GM03348 (cell line): Measurements from ENCODE around the gene EPHA8.
A peak's percentile ranks its signal among the peaks of the same experiment; 100 is the strongest.

Experiments used
- DNase-seq: peaks from one replicate; pipeline ENCODE4 v3.0.0; 2012; ENCODE audit warnings: low spot score

EPHA8 gene

DNA sequence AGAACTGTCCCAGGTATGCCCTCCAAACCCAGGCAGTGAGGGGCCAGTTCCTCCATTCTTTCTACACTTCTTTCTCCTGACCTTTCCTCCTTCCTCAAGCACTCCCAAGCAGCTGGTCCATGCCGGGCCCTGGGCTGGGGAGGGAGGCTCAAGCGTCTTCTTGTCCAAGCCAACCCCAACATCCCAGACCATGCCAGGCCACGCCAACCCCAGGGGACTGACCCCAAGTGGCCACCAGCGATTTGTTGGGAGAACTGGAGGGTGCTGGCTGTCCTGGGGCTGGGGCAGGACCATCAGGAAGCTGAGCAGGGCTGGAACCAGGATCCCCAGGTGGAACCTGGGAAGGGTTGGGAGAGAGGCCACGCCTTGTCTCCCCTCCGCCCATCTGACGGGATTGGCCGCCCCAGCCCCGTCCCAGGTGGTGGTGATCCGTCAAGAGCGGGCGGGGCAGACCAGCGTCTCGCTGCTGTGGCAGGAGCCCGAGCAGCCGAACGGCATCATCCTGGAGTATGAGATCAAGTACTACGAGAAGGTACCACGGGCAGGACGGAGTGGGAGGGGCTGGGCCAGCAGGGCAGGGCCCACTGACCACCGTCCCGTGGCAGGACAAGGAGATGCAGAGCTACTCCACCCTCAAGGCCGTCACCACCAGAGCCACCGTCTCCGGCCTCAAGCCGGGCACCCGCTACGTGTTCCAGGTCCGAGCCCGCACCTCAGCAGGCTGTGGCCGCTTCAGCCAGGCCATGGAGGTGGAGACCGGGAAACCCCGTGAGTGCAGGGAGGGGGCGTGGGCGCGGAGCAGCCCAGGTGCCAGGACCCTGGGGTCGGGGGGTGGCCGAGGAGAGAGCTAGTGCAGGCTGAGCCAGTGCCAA is 29.9 kb downstream of the EPHA8 start:
- no peak for DNase-seq

DNA sequence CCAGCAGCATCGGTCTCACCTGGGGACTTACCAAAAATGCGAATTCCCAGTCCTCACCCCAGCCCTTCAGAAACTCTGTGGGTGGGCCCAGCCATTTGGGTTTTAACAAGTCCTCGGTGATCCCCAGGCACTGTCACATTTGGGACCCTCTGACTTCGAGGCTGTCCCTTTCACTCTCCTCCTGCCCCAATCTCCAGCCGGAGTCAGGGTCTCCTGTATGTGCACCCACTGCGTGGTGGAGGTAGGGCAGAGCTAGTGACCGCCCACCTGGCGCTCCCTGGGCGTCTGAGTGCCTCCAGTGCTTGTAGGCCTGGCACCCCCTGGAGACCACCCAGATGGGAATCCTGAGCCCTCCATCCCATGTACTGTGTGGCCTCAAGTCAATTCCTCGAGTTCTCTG is 31.1 kb downstream of the EPHA8 start:
- DNase-seq: no peak

GRCh38 chr1:22595108-22595507 is 31.8 kb downstream of the EPHA8 start:
- DNase-seq: no peak

GRCh38 chr1:22597301-22597965 is 34.1 kb downstream of the EPHA8 start:
- no peak for DNase-seq

- DNase-seq: no peak
These were observed 34.7 kb downstream of the EPHA8 start for GRCh38 chr1:22597996-22598395.

GRCh38 chr1:22598736-22599135 is 35.4 kb downstream of the EPHA8 start:
- DNase-seq: no peak

DNA sequence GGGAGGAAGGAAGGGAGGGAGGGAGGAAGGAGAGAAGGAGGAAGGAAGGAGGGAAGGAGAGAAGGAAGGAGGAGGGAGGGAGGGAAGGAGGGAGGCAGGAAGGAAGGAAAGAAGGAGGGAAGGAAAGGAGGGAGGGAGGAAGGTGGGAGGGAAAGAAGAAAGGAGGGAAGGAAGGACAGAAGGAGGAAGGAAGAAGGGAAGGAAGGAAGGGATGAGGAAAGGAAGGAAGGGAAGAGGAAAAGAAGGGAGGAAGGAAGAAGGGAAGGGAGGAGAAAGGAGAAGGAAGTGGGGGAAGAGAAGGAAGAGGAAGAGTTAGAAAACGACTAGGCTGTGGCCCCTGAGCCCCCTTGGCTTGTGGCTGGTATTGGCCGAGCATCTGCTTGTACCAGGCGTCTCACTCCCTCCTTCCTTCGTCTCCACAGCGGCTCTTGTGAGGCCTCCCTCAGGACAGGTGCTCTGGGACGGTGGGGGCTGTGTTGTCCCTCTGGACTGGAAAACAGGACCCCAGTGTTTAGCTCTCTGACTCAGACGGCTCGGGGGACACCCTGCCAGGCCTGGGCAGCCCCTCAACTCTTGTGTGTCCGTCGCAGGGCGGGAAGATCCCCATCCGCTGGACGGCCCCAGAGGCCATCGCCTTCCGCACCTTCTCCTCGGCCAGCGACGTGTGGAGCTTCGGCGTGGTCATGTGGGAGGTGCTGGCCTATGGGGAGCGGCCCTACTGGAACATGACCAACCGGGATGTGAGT is 37.0 kb downstream of the EPHA8 start:
- DNase-seq: no peak

DNA sequence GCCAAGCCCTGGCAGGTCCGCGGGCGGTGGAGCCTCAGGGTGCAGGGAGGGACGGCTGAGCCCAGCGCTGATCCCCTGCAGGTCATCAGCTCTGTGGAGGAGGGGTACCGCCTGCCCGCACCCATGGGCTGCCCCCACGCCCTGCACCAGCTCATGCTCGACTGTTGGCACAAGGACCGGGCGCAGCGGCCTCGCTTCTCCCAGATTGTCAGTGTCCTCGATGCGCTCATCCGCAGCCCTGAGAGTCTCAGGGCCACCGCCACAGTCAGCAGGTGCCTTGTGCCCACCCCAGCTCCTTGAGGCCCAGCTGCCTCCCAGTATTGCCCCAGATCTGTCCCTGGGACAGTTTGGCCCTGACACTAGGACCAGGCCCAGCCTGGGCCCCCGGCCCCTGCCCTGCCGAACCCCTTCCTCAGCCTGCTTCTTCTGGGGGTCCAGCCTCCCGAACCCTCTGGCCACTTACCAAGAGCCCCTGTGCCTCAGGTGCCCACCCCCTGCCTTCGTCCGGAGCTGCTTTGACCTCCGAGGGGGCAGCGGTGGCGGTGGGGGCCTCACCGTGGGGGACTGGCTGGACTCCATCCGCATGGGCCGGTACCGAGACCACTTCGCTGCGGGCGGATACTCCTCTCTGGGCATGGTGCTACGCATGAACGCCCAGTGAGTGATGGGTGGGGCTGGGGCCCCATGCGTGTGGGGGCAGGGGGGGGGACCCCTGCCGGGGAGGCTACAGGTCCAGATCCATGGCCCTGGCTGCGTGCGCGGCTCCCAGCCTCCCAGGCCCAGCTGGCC is 37.7 kb downstream of the EPHA8 start:
- no peak for DNase-seq

- DNase-seq: no peak
These were observed 38.3 kb downstream of the EPHA8 start for GRCh38 chr1:22601610-22602009.

- DNase-seq: no peak
These were observed 38.9 kb downstream of the EPHA8 start for GRCh38 chr1:22602060-22602740.

- no peak for DNase-seq
These were observed 42.9 kb downstream of the EPHA8 start for GRCh38 chr1:22606161-22606560.

DNA sequence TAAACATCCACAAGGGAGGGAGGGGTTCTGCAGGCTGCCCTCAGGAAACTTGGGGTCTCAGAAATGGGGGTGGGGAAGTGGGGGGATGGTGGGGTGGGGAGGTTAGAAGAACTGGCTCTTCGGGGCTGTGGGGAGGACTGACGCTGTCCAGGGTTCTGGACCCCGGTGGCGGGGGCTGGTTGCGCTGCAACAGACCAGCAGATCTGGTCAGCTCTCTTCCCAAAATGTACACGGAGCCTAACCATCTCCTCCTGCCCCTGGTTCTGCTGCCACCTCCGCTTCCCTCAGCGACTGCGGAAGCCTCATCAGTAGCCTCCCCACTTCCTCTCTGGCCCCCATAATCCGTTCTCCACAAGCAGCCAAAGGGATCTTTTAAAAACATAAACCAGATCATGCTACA is 43.9 kb downstream of the EPHA8 start:
- DNase-seq: peak; percentile 58

- DNase-seq: no peak
These were observed 45.1 kb downstream of the EPHA8 start for GRCh38 chr1:22608361-22608760.

DNA sequence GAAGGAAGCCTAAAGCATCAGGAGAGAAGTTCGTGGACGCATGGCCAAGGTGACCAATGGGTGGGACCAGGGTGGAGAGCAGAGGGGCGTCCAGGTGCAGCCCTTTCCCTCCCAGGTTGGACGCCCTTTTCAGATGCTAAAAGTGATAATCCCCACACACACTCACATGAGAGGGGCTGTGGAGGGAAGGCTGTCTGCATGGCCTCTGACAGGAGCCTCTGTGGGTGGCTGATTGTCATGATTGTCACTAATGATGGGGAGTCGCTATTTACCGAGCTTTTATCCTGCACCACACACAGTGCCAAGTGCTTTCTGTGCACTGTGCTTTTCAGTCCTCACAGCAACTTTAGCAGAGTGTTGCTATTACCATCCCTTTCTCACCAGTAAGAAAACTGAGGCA is 46.0 kb downstream of the EPHA8 start:
- no peak for DNase-seq

DNA sequence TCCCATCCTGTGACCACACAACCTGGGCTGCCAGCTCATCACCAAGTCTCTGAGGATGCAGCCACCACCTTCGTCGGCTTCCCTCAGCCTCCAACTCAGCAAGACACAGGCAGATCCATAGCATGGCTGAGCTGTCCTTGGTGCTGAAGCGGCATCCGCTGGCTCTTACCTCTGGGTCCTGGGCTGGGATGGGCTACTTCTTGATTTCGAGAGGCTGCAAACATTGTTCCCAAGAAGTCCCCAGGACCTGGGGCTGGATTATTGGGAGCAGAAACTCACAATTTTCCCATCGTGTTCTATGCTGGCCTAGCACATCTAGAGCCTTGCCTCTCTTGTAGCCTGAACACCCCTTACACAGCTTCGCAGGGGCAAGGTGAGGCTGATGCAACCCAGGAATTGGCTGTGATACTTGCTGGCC is 48.2 kb downstream of the EPHA8 start:
- DNase-seq: peak; percentile 64

GRCh38 chr1:22612671-22613571 is 49.6 kb downstream of the EPHA8 start:
- DNase-seq: no peak

- no peak for DNase-seq
These were observed 50.3 kb downstream of the EPHA8 start for GRCh38 chr1:22613572-22613918.

- DNase-seq: no peak
These were observed 50.7 kb downstream of the EPHA8 start for GRCh38 chr1:22613951-22614350.

- DNase-seq: no peak
These were observed 52.6 kb downstream of the EPHA8 start for GRCh38 chr1:22615886-22616285.

- DNase-seq: no peak
These were observed 53.3 kb downstream of the EPHA8 start for GRCh38 chr1:22616571-22616970.
